Mesothelial cell of epicardium (in vitro differentiated cells): Measurements from ENCODE around the gene GSE1. TPM values are rescaled to one million over a fixed set of nuclear protein-coding genes. Genes with fewer than 3 reads are reported as not detected.
A peak's percentile ranks its signal among the peaks of the same experiment; 100 is the strongest.

Experiments used
- DNase-seq, 2 experiments: peaks; one replicate each; pipeline ENCODE4 v3.0.0; 2021; ENCODE audit warnings: low spot score in 2 of 2; ENCODE audit not compliant: unreplicated experiment in 2 of 2
- H3K27ac Mint-ChIP-seq: 2 replicates; pipeline ENCODE4 v1.8.0; 2021; ENCODE audit warnings: mixed read lengths
- H3K27me3 Mint-ChIP-seq: 2 replicates; pipeline ENCODE4 v1.8.0; 2021; ENCODE audit warnings: low read depth, mixed read lengths
- H3K36me3 Mint-ChIP-seq: 2 replicates; pipeline ENCODE4 v1.8.0; 2021; ENCODE audit warnings: mixed read lengths
- H3K4me1 Mint-ChIP-seq: 2 replicates; pipeline ENCODE4 v1.8.0; 2021; ENCODE audit warnings: mixed read lengths
- H3K4me3 Mint-ChIP-seq: 2 replicates; pipeline ENCODE4 v1.8.0; 2021; ENCODE audit warnings: mild to moderate bottlenecking, moderate library complexity, mixed read lengths
- H3K9me3 Mint-ChIP-seq: 2 replicates; pipeline ENCODE4 v1.8.0; 2021; ENCODE audit warnings: mixed read lengths
- CTCF ChIP-seq: fragments of 200-600 bp; sonication (generic); IDR thresholded peaks from one replicate; pipeline ENCODE4 v1.5.0; 2021; ENCODE audit warnings: antibody characterized with exemption; ENCODE audit not compliant: unreplicated experiment
- total RNA-seq: library from RNA; stranded (reverse); gene quantifications from 3 replicates; pipeline ENCODE4 v1.2.1, GENCODE V29; 2021

GSE1 gene
- total RNA-seq, 1 donor from 2014 or later, result 218 TPM

- peaks cover 13% of the 10 kb centered on the region for H3K4me1 Mint-ChIP-seq
- no peak overlapping the region for H3K27ac Mint-ChIP-seq
- H3K4me3 Mint-ChIP-seq, result no peak overlapping the region
- no peak for TF ChIP-seq CTCF
- H3K9me3 Mint-ChIP-seq, result no peaks in the 10 kb centered on the region
- DNase-seq, result no peak
- no peaks in the 10 kb centered on the region for H3K36me3 Mint-ChIP-seq
- H3K27me3 Mint-ChIP-seq, result no peaks in the 10 kb centered on the region
These were observed 28.7 kb downstream of the GSE1 start for GRCh38 chr16:85641776-85642176.

DNA sequence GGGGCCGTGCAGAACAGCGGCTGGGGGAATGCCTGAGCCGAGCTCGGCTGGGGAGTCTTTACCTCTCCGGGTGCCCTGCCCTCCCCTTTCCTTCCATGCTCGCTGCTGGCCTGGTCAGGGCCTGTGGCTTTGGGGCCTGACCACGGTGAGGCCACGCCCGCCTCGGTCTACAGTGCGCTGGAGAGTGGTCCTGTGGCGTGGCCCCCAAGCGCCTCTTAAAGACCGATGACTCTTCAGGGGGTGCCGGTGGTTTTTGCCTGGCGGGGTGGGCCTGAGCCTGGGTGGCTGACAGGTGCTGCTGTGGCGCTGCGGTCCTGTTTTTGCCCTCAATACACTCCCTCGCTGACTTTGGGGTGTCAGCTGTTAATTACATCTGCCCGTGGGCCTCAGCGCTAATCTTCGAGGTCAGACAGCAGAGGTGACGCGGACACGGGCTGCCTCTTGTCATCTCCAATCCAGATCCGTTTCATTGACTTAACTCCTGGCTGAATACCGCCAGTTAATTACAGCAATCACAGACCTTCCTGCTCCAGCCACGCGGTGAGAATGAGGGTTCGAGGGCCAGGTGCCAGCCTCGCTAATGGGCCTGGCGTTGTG is 29.7 kb downstream of the GSE1 start:
- Mint-ChIP-seq H3K4me3 (no peak overlapping the region), H3K27me3 (no peaks in the 10 kb centered on the region), H3K9me3 (no peaks in the 10 kb centered on the region), H3K27ac (no peak overlapping the region), H3K36me3 (no peaks in the 10 kb centered on the region), H3K4me1 (peaks cover 13% of the 10 kb centered on the region)
- no peak for TF ChIP-seq CTCF
- DNase-seq, result no peak

DNA sequence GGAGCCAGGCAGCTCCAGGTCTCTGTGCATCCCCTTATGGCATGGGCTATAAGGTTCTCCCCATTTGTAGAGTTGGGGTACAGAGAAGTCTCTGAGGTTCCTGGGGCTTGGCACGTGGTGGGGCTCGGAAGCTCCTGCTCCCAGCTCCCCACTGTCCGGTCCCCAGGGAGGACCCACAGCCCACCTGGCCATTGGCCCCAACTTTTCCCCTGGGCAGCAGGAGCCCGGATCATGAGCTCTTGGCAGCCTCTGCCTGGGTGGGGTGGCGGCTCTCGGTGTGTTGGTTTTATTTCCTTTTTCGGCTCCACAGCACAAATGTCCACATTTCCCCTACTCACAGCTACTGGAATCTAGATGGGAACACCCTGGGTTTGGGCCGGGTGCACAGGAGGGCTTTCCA is 30.5 kb downstream of the GSE1 start:
- no peak overlapping the region for H3K27ac Mint-ChIP-seq
- H3K4me1 Mint-ChIP-seq, result peaks cover 13% of the 10 kb centered on the region
- H3K4me3 Mint-ChIP-seq, result no peak overlapping the region
- no peaks in the 10 kb centered on the region for H3K27me3 Mint-ChIP-seq
- H3K9me3 Mint-ChIP-seq, result no peaks in the 10 kb centered on the region
- TF ChIP-seq CTCF, result no peak
- no peaks in the 10 kb centered on the region for H3K36me3 Mint-ChIP-seq
- no peak for DNase-seq

GRCh38 chr16:85644093-85644712 is 31.1 kb downstream of the GSE1 start:
- H3K4me3 Mint-ChIP-seq, result no peak overlapping the region
- H3K9me3 Mint-ChIP-seq, result no peaks in the 10 kb centered on the region
- H3K36me3 Mint-ChIP-seq, result peaks cover 5% of the 10 kb centered on the region
- TF ChIP-seq CTCF, result no peak
- peak overlapping the region; percentile 55 for H3K27ac Mint-ChIP-seq
- no peak for DNase-seq
- peaks cover 17% of the 10 kb centered on the region for H3K4me1 Mint-ChIP-seq
- no peaks in the 10 kb centered on the region for H3K27me3 Mint-ChIP-seq

GRCh38 chr16:85645021-85645589 is 32.0 kb downstream of the GSE1 start:
- Mint-ChIP-seq H3K9me3 (no peaks in the 10 kb centered on the region), H3K36me3 (peaks cover 5% of the 10 kb centered on the region), H3K4me3 (no peak overlapping the region), H3K4me1 (peaks cover 17% of the 10 kb centered on the region), H3K27me3 (no peaks in the 10 kb centered on the region), H3K27ac (no peak overlapping the region)
- TF ChIP-seq CTCF, result no peak
- DNase-seq, result no peak
